IMR-90 (cell line): ENCODE results near the gene PDILT. TPM values are rescaled to one million over a fixed set of nuclear protein-coding genes. Genes with fewer than 3 reads are reported as not detected.
"Not testable (repeated sequence)": the region's sequence is repeated elsewhere in the genome, so short reads cannot be mapped to it uniquely, and the experiment has no call there.

ENCODE experiments used
- ATAC-seq: fragments of 200-7000 bp; cut with Tn5 transposase; 2 replicates; pipeline ENCODE4 v1.9.1; 2020; ENCODE audit warnings: low read depth, mild to moderate bottlenecking, moderate library complexity
- BruUV-seq: library from RNA; stranded (reverse); fragments of 400-500 nt; replicated peaks from 2 replicates; lab custom pipeline; 2021; lab: Mats Ljungman, UMichigan
- CTCF ChIA-PET: fragments of 300-600 bp; formaldehyde crosslinking; extraction: SDS; loops from one replicate; lab custom pipeline; 2021; ENCODE audit warnings: antibody characterized with exemption; lab: Yijun Ruan, JAX
- POLR2A ChIA-PET: fragments of 300-600 bp; sonication (Branson Sonifier 250); formaldehyde crosslinking; loops from one replicate; lab custom pipeline; 2022; ENCODE audit warnings: antibody characterized with exemption; ENCODE audit not compliant: unreplicated experiment; lab: Charles Lee
- DNase-seq: peaks from one replicate; pipeline ENCODE4 v3.0.0; 2013
- H2AFZ ChIP-seq: replicated peaks from 2 replicates; pipeline ENCODE3; 2013; ENCODE audit warnings: low read length, mild to moderate bottlenecking; ENCODE audit not compliant: poor library complexity
- H2AK5ac ChIP-seq: 2 replicates; pipeline ENCODE4 v1.6.1; 2013; ENCODE audit warnings: low read depth, low read length, inconsistent platforms
- H2AK9ac ChIP-seq: replicated peaks from 2 replicates; pipeline ENCODE3; 2013; ENCODE audit warnings: mild to moderate bottlenecking, low read depth, low read length, moderate library complexity; ENCODE audit not compliant: poor library complexity
- H2BK120ac ChIP-seq: 2 replicates; pipeline ENCODE4 v1.6.1; 2013; ENCODE audit warnings: low read depth, low read length, inconsistent platforms
- H2BK15ac ChIP-seq: 3 replicates; pipeline ENCODE4 v1.6.1; 2013; ENCODE audit warnings: low read depth, low read length, inconsistent platforms
- H2BK20ac ChIP-seq: 2 replicates; pipeline ENCODE4 v1.6.1; 2013; ENCODE audit warnings: low read depth, mild to moderate bottlenecking, inconsistent platforms, low read length, moderate library complexity
- H2BK5ac ChIP-seq: 2 replicates; pipeline ENCODE4 v1.6.1; 2013; ENCODE audit warnings: mild to moderate bottlenecking, low read depth, low read length, inconsistent platforms; ENCODE audit not compliant: poor library complexity, severe bottlenecking
- H3K14ac ChIP-seq: replicated peaks from 2 replicates; pipeline ENCODE4 v1.6.1; 2013; ENCODE audit warnings: low read depth, low read length, inconsistent platforms
- H3K18ac ChIP-seq: 2 replicates; pipeline ENCODE4 v1.6.1; 2013; ENCODE audit warnings: low read depth, low read length, control low read depth
- H3K23ac ChIP-seq: 2 replicates; pipeline ENCODE4 v1.6.1; 2013; ENCODE audit warnings: low read depth, low read length, inconsistent platforms
- H3K27ac ChIP-seq: 2 replicates; pipeline ENCODE4 v1.5.1; 2013; ENCODE audit warnings: mild to moderate bottlenecking, control low read depth, low read length; ENCODE audit not compliant: insufficient read depth
- H3K27me3 ChIP-seq: 2 replicates; pipeline ENCODE4 v1.6.1; 2013; ENCODE audit warnings: low read length; ENCODE audit not compliant: control insufficient read depth, insufficient read depth
- H3K36me3 ChIP-seq: 2 replicates; pipeline ENCODE4 v1.6.1; 2013; ENCODE audit warnings: low read length, mixed read lengths; ENCODE audit not compliant: control insufficient read depth, insufficient read depth
- H3K4ac ChIP-seq: 2 replicates; pipeline ENCODE4 v1.6.1; 2013; ENCODE audit warnings: low read depth, low read length, inconsistent platforms
- H3K4me1 ChIP-seq: 2 replicates; pipeline ENCODE4 v1.6.1; 2013; ENCODE audit warnings: low read length, mixed read lengths; ENCODE audit not compliant: control insufficient read depth, insufficient read depth
- H3K4me2 ChIP-seq: 2 replicates; pipeline ENCODE4 v1.6.1; 2013; ENCODE audit warnings: low read depth, mild to moderate bottlenecking, control low read depth, low read length, moderate library complexity
- H3K4me3 ChIP-seq: 2 replicates; pipeline ENCODE4 v1.5.1; 2013; ENCODE audit warnings: low read depth, mild to moderate bottlenecking, control low read depth, low read length, moderate library complexity; ENCODE audit not compliant: insufficient read depth
- H3K56ac ChIP-seq: 2 replicates; pipeline ENCODE4 v1.6.1; 2013; ENCODE audit warnings: low read length, inconsistent platforms; ENCODE audit not compliant: insufficient read depth; ENCODE audit errors: extremely low read depth
- H3K79me1 ChIP-seq, 2 experiments: 2 replicates each; pipeline ENCODE4 v1.6.1; 2013; ENCODE audit warnings: low read length in 2 of 2, inconsistent platforms in 1 of 2, low read depth in 1 of 2
- H3K9ac ChIP-seq: 2 replicates; pipeline ENCODE4 v1.6.1; 2013; ENCODE audit warnings: low read depth, low read length, control low read depth
- H3K9me1 ChIP-seq: 2 replicates; pipeline ENCODE4 v1.6.1; 2013; ENCODE audit warnings: low read length, inconsistent platforms; ENCODE audit not compliant: insufficient read depth
- H3K9me3 ChIP-seq: 2 replicates; pipeline ENCODE4 v1.6.1; 2013; ENCODE audit warnings: low read length; ENCODE audit not compliant: control insufficient read depth, insufficient read depth
- H4K20me1 ChIP-seq: 2 replicates; pipeline ENCODE4 v1.6.1; 2013; ENCODE audit warnings: low read length, inconsistent platforms; ENCODE audit not compliant: insufficient read depth
- H4K5ac ChIP-seq: 2 replicates; pipeline ENCODE4 v1.6.1; 2013; ENCODE audit warnings: mild to moderate bottlenecking, low read depth, low read length, control low read depth
- H4K8ac ChIP-seq, 2 experiments: 2 replicates each; pipeline ENCODE4 v1.6.1; 2013; ENCODE audit warnings: low read depth in 2 of 2, low read length in 2 of 2, control low read depth in 1 of 2, inconsistent platforms in 1 of 2
- H4K91ac ChIP-seq: 2 replicates; pipeline ENCODE4 v1.6.1; 2013; ENCODE audit warnings: low read depth, low read length, inconsistent platforms; ENCODE audit not compliant: insufficient read depth
- FOS ChIP-seq: fragments of 150-350 bp; IDR thresholded peaks from 2 replicates; pipeline ENCODE4 v1.6.1; 2016; ENCODE audit warnings: low read depth, low read length
- MAFK ChIP-seq: IDR thresholded peaks from 2 replicates; pipeline ENCODE4 v1.6.1; 2012; ENCODE audit warnings: low read depth, low read length, improper control_type of control experiment
- MXI1 ChIP-seq: IDR thresholded peaks from 2 replicates; pipeline ENCODE4 v1.6.1; 2012; ENCODE audit warnings: low read depth, mild to moderate bottlenecking, low read length, moderate library complexity, borderline replicate concordance
- POLR2A ChIP-seq: IDR thresholded peaks from 2 replicates; pipeline ENCODE4 v1.6.1; 2012; ENCODE audit warnings: mild to moderate bottlenecking, low read depth, low read length
- RCOR1 ChIP-seq: IDR thresholded peaks from 2 replicates; pipeline ENCODE4 v1.6.1; 2012; ENCODE audit warnings: mild to moderate bottlenecking, low read length, improper control_type of control experiment; ENCODE audit not compliant: insufficient replicate concordance
- WGBS, 2 experiments: methylation state at CpG; one replicate each; pipeline versions ENCODE4 v1.1.5 to v1.1.7; 2013; ENCODE audit warnings: missing lambda C conversion rate in 2 of 2; ENCODE audit not compliant: insufficient read length in 1 of 2; ENCODE audit errors: extremely low coverage in 2 of 2; 5-methylcytosine and 5-hydroxymethylcytosine counted together
- dilution Hi-C: fragments of 300-500 bp; cut with HindIII; formaldehyde crosslinking; loops from one replicate; pipeline ENCODE4 v1.14.3; 2018; ENCODE audit warnings: low sequenced_read_pairs; ENCODE audit not compliant: unreplicated experiment
- in situ Hi-C: fragments of 300-500 bp; cut with MboI; formaldehyde crosslinking; loops from 3 replicates; pipeline ENCODE4 v1.14.3; 2019; ENCODE audit warnings: low sequenced_read_pairs, inconsistent platforms, mixed read lengths
- intact Hi-C: fragments of 100-400 bp; cut with micrococcal nuclease; formaldehyde crosslinking; loops from 2 replicates; pipeline ENCODE4 v1.10.0; 2022
- polyA plus RNA-seq, 3 experiments: library from polyadenylated mRNA; depleted of rRNA; stranded (reverse); fragments of >200 nt; gene quantifications; 2 replicates each; pipeline ENCODE4 v1.2.3, GENCODE V29; 2012; ENCODE audit warnings: low replicate concordance in 1 of 3
- total RNA-seq: library from RNA; depleted of rRNA; stranded (reverse); fragments of >200 nt; gene quantifications from 2 replicates; pipeline ENCODE4 v1.2.3, GENCODE V29; 2012

PDILT gene
- total and polyA plus RNA-seq, 2 of the 4 experiments (the other 2 are of a cell fraction) = not detected

DNA sequence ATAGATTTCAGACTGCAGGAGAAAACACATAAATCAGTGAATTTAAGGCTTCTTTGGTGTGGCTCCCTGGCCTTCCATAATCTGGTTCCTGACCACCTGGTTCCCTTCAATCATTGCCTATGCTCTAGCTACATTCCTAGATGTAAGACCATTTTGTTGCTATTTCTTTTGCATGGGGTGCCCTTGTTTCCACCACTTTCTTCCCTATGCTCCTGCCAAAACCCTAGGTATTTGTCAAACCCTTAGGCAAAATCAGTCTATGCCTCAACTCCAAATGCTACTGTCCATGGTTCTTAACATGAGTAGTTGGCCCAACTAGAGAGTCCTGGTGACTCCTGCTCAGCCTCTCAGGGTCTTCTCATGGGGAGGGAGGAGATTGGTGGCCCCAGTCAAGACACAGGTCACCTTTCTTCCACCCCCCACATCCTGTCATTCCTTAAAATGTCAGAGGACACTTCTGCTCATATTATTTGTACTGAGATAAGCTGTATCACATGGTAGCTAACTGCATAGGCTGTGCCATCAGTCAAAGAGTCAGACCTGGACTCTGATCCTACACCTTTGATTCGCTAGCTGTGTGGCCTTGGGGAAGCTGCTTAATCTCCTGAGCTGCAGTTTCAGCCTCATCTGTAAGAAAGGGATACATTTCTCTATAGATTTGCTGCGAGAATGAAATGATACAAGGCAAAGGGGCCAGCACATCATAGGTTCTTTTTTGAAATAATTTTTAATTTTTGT is 19.8 kb upstream of the PDILT start:
- no peak overlapping the region for H2BK120ac ChIP-seq
- no peak overlapping the region for H2AK9ac ChIP-seq
- no peak overlapping the region for H2AFZ ChIP-seq
- H3K27me3 ChIP-seq = no peaks in the 10 kb centered on the region
- H2BK15ac ChIP-seq = no peak overlapping the region
- intact Hi-C loops (no loop called here), in situ Hi-C loops (no loop called here), dilution Hi-C loops (no loop called here)
- H4K8ac ChIP-seq = no peak overlapping the region
- H4K20me1 ChIP-seq = no peaks in the 10 kb centered on the region
- DNase-seq = no peak
- H2AK5ac ChIP-seq = no peak overlapping the region
- no peak overlapping the region for H3K4ac ChIP-seq
- no peak overlapping the region for H3K4me2 ChIP-seq
- no peaks in the 10 kb centered on the region for H3K4me1 ChIP-seq
- H3K27ac ChIP-seq = no peak overlapping the region
- TF ChIP-seq RCOR1 = no peak
- TF ChIP-seq POLR2A = no peak
- TF ChIP-seq FOS = no peak
- TF ChIP-seq MAFK = no peak
- no peak for TF ChIP-seq MXI1
- BruUV-seq = no TSS peak
- no peak overlapping the region for H3K14ac ChIP-seq
- H3K18ac ChIP-seq = no peak overlapping the region
- 0 out of 2 replicates have a peak, but pooled peaks cover 2% of the 10 kb centered on the region for H3K9me3 ChIP-seq
- ChIA-PET CTCF (no interaction called here), POLR2A (no interaction called here)
- H3K56ac ChIP-seq = no peak overlapping the region
- H4K91ac ChIP-seq = no peak overlapping the region
- H3K36me3 ChIP-seq = no peaks in the 10 kb centered on the region
- H3K23ac ChIP-seq = no peak overlapping the region
- ATAC-seq = no peak
- H2BK5ac ChIP-seq = no peak overlapping the region
- no peak overlapping the region for H3K9ac ChIP-seq
- no CpG with 5 or more reads among the region's 2 CpGs for WGBS, 2 experiments
- no peaks in the 10 kb centered on the region for H3K79me1 ChIP-seq
- no peak overlapping the region for H4K5ac ChIP-seq
- H2BK20ac ChIP-seq = no peak overlapping the region
- H3K4me3 ChIP-seq = no peak overlapping the region
- no peaks in the 10 kb centered on the region for H3K9me1 ChIP-seq

DNA sequence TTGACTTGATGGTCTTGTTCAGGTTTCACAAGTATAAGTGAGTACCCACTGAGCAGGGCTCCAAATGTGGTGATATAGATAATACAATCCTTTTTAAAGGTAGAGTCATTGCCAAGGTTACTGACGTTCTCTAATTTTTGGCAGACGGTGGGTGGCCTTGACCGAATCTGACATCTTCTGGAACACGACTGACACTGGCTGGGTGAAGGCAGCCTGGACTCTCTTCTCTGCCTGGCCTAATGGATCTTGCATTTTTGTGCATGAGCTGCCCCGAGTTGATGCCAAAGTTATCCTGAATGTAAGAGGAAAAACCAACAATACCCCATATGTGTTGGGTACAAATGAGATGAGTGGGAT is 19.2 kb upstream of the PDILT start:
- H2BK20ac ChIP-seq, in situ Hi-C loops, H4K8ac ChIP-seq, DNase-seq, H2BK15ac ChIP-seq, H3K9me3 ChIP-seq, H3K4me1 ChIP-seq, H3K56ac ChIP-seq, POLR2A ChIA-PET, H2AFZ ChIP-seq, H3K9ac ChIP-seq, H3K79me1 ChIP-seq, H3K36me3 ChIP-seq, H3K27me3 ChIP-seq, H4K20me1 ChIP-seq, BruUV-seq, H2BK5ac ChIP-seq, H3K23ac ChIP-seq, H3K27ac ChIP-seq, H4K5ac ChIP-seq, H3K18ac ChIP-seq, H3K4me3 ChIP-seq, H3K14ac ChIP-seq, H2AK5ac ChIP-seq, H2BK120ac ChIP-seq, H3K9me1 ChIP-seq, CTCF ChIA-PET, H2AK9ac ChIP-seq, H3K4me2 ChIP-seq, intact Hi-C loops, H3K4ac ChIP-seq, H4K91ac ChIP-seq, dilution Hi-C loops, ATAC-seq: not testable (repeated sequence)
- no CpG with 5 or more reads among the region's 5 CpGs for WGBS, 2 experiments
